Measurements from ENCODE around the gene HDHD5. TPM values are rescaled to one million over a fixed set of nuclear protein-coding genes. Genes with fewer than 3 reads are reported as not detected.

Gene HDHD5
- total and polyA plus RNA-seq, 4 donors, result 13.2 to 46.1 (median 35.9) TPM

DNA sequence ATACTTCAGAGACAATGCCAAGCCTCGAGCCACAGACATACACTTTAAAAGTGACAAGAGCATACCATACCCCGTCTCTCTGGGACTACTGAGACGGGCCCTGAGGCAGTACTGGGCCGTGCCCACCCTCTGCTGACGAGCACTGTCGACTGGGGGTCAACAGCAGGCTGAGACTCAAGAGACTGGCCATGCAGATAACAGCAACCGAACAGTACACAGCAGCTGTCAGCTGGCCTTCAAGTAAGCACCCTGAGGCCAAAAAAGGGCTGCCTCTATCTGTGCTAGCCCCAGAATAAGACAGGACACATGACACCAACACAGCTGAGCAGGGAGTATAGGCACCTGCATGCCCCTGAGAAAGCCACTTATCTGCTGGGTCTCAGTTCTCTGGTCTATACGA is 19.1 kb downstream of the HDHD5 start:
- 87% methylated on average over 8 of the region's 8 CpGs for WGBS
- DNase-seq (ENCODE audit: low spot score), result no peak
- Histone ChIP-seq H3K4me3 (ENCODE audit: low read depth in 1 of 3, low read length in 3 of 3) (no peak overlapping the region), H3K9ac (ENCODE audit: low read depth in 1 of 2, low read length in 2 of 2) (no peak overlapping the region), H3K4me1 (ENCODE audit: control insufficient read depth in 4 of 4, insufficient read depth in 4 of 4, low read length in 3 of 4) (no peaks in the 10 kb centered on the region), H3K27ac (ENCODE audit: low read depth in 1 of 2, low read length in 2 of 2) (no peak overlapping the region), H3K27me3 (ENCODE audit: control insufficient read depth in 4 of 4, insufficient read depth in 4 of 4, low read length in 3 of 4) (no peaks in the 10 kb centered on the region), H3K9me3 (ENCODE audit: control insufficient read depth in 4 of 4, low read length in 3 of 4) (no peaks in the 10 kb centered on the region), H3K36me3 (ENCODE audit: control insufficient read depth in 4 of 4, insufficient read depth in 3 of 4, low read depth in 1 of 4, low read length in 3 of 4) (peaks cover 15 to 58% (median 37%) of the 10 kb centered on the region in 4 donors)
- TF ChIP-seq RAD21 (IDR thresholded peaks at IDR 0.05), result no peak
- TF ChIP-seq FOXA2 (IDR thresholded peaks at IDR 0.05), result no peak
- TF ChIP-seq HNF4A (conservative IDR thresholded peaks at IDR 0.05), result no peak
- no peak for TF ChIP-seq TAF1 (conservative IDR thresholded peaks at IDR 0.05)
- no peak for TF ChIP-seq YY1 (IDR thresholded peaks at IDR 0.05)
- TF ChIP-seq GABPA (IDR thresholded peaks at IDR 0.05 in 1 of 2, conservative IDR thresholded peaks at IDR 0.05 in 1 of 2), result no peak
- TF ChIP-seq JUND (IDR thresholded peaks at IDR 0.05), result no peak
- TF ChIP-seq SP1 (IDR thresholded peaks at IDR 0.05), result no peak
- no peak for TF ChIP-seq RXRA (IDR thresholded peaks at IDR 0.05)
- TF ChIP-seq, protein P1, sequence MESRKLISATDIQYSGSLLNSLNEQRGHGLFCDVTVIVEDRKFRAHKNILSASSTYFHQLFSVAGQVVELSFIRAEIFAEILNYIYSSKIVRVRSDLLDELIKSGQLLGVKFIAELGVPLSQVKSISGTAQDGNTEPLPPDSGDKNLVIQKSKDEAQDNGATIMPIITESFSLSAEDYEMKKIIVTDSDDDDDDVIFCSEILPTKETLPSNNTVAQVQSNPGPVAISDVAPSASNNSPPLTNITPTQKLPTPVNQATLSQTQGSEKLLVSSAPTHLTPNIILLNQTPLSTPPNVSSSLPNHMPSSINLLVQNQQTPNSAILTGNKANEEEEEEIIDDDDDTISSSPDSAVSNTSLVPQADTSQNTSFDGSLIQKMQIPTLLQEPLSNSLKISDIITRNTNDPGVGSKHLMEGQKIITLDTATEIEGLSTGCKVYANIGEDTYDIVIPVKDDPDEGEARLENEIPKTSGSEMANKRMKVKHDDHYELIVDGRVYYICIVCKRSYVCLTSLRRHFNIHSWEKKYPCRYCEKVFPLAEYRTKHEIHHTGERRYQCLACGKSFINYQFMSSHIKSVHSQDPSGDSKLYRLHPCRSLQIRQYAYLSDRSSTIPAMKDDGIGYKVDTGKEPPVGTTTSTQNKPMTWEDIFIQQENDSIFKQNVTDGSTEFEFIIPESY (IDR thresholded peaks at IDR 0.05), result no peak
- TF ChIP-seq, protein P2, sequence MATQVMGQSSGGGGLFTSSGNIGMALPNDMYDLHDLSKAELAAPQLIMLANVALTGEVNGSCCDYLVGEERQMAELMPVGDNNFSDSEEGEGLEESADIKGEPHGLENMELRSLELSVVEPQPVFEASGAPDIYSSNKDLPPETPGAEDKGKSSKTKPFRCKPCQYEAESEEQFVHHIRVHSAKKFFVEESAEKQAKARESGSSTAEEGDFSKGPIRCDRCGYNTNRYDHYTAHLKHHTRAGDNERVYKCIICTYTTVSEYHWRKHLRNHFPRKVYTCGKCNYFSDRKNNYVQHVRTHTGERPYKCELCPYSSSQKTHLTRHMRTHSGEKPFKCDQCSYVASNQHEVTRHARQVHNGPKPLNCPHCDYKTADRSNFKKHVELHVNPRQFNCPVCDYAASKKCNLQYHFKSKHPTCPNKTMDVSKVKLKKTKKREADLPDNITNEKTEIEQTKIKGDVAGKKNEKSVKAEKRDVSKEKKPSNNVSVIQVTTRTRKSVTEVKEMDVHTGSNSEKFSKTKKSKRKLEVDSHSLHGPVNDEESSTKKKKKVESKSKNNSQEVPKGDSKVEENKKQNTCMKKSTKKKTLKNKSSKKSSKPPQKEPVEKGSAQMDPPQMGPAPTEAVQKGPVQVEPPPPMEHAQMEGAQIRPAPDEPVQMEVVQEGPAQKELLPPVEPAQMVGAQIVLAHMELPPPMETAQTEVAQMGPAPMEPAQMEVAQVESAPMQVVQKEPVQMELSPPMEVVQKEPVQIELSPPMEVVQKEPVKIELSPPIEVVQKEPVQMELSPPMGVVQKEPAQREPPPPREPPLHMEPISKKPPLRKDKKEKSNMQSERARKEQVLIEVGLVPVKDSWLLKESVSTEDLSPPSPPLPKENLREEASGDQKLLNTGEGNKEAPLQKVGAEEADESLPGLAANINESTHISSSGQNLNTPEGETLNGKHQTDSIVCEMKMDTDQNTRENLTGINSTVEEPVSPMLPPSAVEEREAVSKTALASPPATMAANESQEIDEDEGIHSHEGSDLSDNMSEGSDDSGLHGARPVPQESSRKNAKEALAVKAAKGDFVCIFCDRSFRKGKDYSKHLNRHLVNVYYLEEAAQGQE (IDR thresholded peaks at IDR 0.05), result no peak
- TF ChIP-seq EGR1 (IDR thresholded peaks at IDR 0.05; ENCODE audit: low read depth in 2 of 2), result no peak
- TF ChIP-seq HNF4G (IDR thresholded peaks at IDR 0.05), result no peak
- TF ChIP-seq, protein P3, sequence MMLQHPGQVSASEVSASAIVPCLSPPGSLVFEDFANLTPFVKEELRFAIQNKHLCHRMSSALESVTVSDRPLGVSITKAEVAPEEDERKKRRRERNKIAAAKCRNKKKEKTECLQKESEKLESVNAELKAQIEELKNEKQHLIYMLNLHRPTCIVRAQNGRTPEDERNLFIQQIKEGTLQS (IDR thresholded peaks at IDR 0.05), result no peak
- TF ChIP-seq, protein P4, sequence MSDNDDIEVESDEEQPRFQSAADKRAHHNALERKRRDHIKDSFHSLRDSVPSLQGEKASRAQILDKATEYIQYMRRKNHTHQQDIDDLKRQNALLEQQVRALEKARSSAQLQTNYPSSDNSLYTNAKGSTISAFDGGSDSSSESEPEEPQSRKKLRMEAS (IDR thresholded peaks at IDR 0.05), result no peak
- TF ChIP-seq NR2F2 (IDR thresholded peaks at IDR 0.05), result no peak

DNA sequence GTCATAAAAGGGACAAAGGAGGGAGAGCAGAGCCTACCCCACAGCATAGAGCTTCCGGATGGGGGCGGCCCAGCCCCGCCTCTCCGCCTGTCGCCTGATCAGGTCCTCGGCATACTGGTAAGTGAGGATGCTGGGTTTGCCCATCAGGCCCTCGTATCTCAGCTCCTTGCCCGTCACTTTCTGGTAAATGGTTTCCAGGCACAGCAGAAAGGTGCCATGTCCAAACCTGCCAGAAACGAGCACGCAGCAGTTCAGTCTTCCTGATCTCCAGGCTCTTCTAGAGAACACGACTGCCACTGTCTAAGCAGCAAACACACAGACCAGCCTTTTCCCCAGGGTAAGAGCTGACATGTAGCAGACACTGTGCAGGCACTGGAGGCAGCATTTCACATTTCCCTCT is 20.6 kb downstream of the HDHD5 start:
- H3K36me3 ChIP-seq (ENCODE audit: control insufficient read depth in 4 of 4, insufficient read depth in 3 of 4, low read depth in 1 of 4, low read length in 3 of 4), result peaks cover 14 to 48% (median 29%) of the 10 kb centered on the region in 4 donors
- no peaks in the 10 kb centered on the region for H3K4me1 ChIP-seq (ENCODE audit: control insufficient read depth in 4 of 4, insufficient read depth in 4 of 4, low read length in 3 of 4)
- H3K27me3 ChIP-seq (ENCODE audit: control insufficient read depth in 4 of 4, insufficient read depth in 4 of 4, low read length in 3 of 4), result no peaks in the 10 kb centered on the region
- DNase-seq (ENCODE audit: low spot score), result no peak
- no peaks in the 10 kb centered on the region for H3K9me3 ChIP-seq (ENCODE audit: control insufficient read depth in 4 of 4, low read length in 3 of 4)
- H3K9ac ChIP-seq (ENCODE audit: low read depth in 1 of 2, low read length in 2 of 2), result no peak overlapping the region
- H3K27ac ChIP-seq (ENCODE audit: low read depth in 1 of 2, low read length in 2 of 2), result no peak overlapping the region
- 96% methylated on average over 11 of the region's 11 CpGs for WGBS
- no peak overlapping the region for H3K4me3 ChIP-seq (ENCODE audit: low read depth in 1 of 3, low read length in 3 of 3)
- TF ChIP-seq HNF4G (IDR thresholded peaks at IDR 0.05) (no peak), FOXA2 (IDR thresholded peaks at IDR 0.05) (no peak), TAF1 (conservative IDR thresholded peaks at IDR 0.05) (no peak), SP1 (IDR thresholded peaks at IDR 0.05) (no peak), RAD21 (IDR thresholded peaks at IDR 0.05) (no peak), FOXA1 (IDR thresholded peaks at IDR 0.05) (no peak), EGR1 (IDR thresholded peaks at IDR 0.05; ENCODE audit: low read depth in 2 of 2) (no peak), YY1 (IDR thresholded peaks at IDR 0.05) (no peak), JUND (IDR thresholded peaks at IDR 0.05) (no peak)
- TF ChIP-seq, protein P3 (IDR thresholded peaks at IDR 0.05), result no peak
- TF ChIP-seq, protein P1 (IDR thresholded peaks at IDR 0.05), result no peak
- TF ChIP-seq, protein P2 (IDR thresholded peaks at IDR 0.05), result no peak
- TF ChIP-seq, protein P5, sequence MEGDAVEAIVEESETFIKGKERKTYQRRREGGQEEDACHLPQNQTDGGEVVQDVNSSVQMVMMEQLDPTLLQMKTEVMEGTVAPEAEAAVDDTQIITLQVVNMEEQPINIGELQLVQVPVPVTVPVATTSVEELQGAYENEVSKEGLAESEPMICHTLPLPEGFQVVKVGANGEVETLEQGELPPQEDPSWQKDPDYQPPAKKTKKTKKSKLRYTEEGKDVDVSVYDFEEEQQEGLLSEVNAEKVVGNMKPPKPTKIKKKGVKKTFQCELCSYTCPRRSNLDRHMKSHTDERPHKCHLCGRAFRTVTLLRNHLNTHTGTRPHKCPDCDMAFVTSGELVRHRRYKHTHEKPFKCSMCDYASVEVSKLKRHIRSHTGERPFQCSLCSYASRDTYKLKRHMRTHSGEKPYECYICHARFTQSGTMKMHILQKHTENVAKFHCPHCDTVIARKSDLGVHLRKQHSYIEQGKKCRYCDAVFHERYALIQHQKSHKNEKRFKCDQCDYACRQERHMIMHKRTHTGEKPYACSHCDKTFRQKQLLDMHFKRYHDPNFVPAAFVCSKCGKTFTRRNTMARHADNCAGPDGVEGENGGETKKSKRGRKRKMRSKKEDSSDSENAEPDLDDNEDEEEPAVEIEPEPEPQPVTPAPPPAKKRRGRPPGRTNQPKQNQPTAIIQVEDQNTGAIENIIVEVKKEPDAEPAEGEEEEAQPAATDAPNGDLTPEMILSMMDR (IDR thresholded peaks at IDR 0.05; ENCODE audit: low read depth, low read length, missing input control), result no peak

Measured in liver (tissue), 9 donors.